Stimulated activated CD4-positive, alpha-beta T cell treated with anti-CD3 and anti-CD28 coated beads, Interleukin-1b, Interleukin-23, amount 100 ng/mL, for 4 hours (primary cell): ENCODE data around the gene SUN1.
A peak's percentile ranks its signal among the peaks of the same experiment; 100 is the strongest.

ENCODE experiments used
- DNase-seq, 2 donors: peaks; one replicate each; pipeline ENCODE4 v3.0.0-alpha.2; 2020; ENCODE audit warnings: low read depth in 2 of 2

The SUN1 gene

GRCh38 chr7:891805-892204, 59.5 kb downstream of the SUN1 start:
- no peak for DNase-seq

GRCh38 chr7:892648-893593, 60.6 kb downstream of the SUN1 start:
- DNase-seq, result no peak

- DNase-seq, result no peak
These were observed 61.4 kb downstream of the SUN1 start for GRCh38 chr7:893686-894085.

GRCh38 chr7:894164-894867, 62.0 kb downstream of the SUN1 start:
- no peak for DNase-seq

GRCh38 chr7:894927-895450, 62.7 kb downstream of the SUN1 start:
- DNase-seq, result no peak

GRCh38 chr7:895451-896052, 63.3 kb downstream of the SUN1 start:
- DNase-seq, result no peak

GRCh38 chr7:896346-897075, 64.2 kb downstream of the SUN1 start:
- DNase-seq, result no peak

GRCh38 chr7:897086-897485, 64.8 kb downstream of the SUN1 start:
- no peak for DNase-seq

GRCh38 chr7:897771-898376, 65.6 kb downstream of the SUN1 start:
- DNase-seq, result no peak

- DNase-seq, result no peak
These were observed 66.2 kb downstream of the SUN1 start for GRCh38 chr7:898460-898854.

- DNase-seq, result no peak
These were observed 66.8 kb downstream of the SUN1 start for GRCh38 chr7:898855-899681.

GRCh38 chr7:899806-900205, 67.5 kb downstream of the SUN1 start:
- no peak for DNase-seq

- DNase-seq, result no peak
These were observed 68.2 kb downstream of the SUN1 start for GRCh38 chr7:900331-901040.

GRCh38 chr7:901041-901387, 68.7 kb downstream of the SUN1 start:
- DNase-seq, result no peak

GRCh38 chr7:901388-902154, 69.3 kb downstream of the SUN1 start:
- peak in 1 of 2 donors; percentile 53 for DNase-seq

GRCh38 chr7:902996-903395, 70.7 kb downstream of the SUN1 start:
- DNase-seq, result no peak

- no peak for DNase-seq
These were observed 71.9 kb downstream of the SUN1 start for GRCh38 chr7:903921-904755.

- no peak for DNase-seq
These were observed 72.6 kb downstream of the SUN1 start for GRCh38 chr7:904847-905246.
